ENCODE measurements around the gene OGFOD3.

- TF ChIP-seq, protein P1, sequence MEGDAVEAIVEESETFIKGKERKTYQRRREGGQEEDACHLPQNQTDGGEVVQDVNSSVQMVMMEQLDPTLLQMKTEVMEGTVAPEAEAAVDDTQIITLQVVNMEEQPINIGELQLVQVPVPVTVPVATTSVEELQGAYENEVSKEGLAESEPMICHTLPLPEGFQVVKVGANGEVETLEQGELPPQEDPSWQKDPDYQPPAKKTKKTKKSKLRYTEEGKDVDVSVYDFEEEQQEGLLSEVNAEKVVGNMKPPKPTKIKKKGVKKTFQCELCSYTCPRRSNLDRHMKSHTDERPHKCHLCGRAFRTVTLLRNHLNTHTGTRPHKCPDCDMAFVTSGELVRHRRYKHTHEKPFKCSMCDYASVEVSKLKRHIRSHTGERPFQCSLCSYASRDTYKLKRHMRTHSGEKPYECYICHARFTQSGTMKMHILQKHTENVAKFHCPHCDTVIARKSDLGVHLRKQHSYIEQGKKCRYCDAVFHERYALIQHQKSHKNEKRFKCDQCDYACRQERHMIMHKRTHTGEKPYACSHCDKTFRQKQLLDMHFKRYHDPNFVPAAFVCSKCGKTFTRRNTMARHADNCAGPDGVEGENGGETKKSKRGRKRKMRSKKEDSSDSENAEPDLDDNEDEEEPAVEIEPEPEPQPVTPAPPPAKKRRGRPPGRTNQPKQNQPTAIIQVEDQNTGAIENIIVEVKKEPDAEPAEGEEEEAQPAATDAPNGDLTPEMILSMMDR (IDR thresholded peaks at IDR 0.05) = no peak
- no peak for TF ChIP-seq POLR2A (IDR thresholded peaks at IDR 0.05)
Observed at GRCh38 chr17:82356845-82357355, 61.5 kb downstream of the OGFOD3 start.
